ENCODE data around the gene MGST2. TPM values are rescaled to one million over a fixed set of nuclear protein-coding genes. Genes with fewer than 3 reads are reported as not detected.

MGST2 gene
- total and polyA plus RNA-seq, 2 donors from 2014 or later, result 62.8 to 168 TPM

GRCh38 chr4:139672215-139672614 lies 6.6 kb downstream of the MGST2 start:
- no peaks in the 10 kb centered on the region for H3K27me3 ChIP-seq (ENCODE audit: control insufficient read depth, insufficient read depth, low read length)
- H3K4me3 ChIP-seq (ENCODE audit: low read length in 3 of 3), result no peak overlapping the region
- H3K27ac ChIP-seq (ENCODE audit: low read depth in 2 of 2, low read length in 2 of 2), result no peak overlapping the region
- no peak overlapping the region for H3K9ac ChIP-seq (ENCODE audit: low read length in 3 of 3)
- TF ChIP-seq, protein P1, sequence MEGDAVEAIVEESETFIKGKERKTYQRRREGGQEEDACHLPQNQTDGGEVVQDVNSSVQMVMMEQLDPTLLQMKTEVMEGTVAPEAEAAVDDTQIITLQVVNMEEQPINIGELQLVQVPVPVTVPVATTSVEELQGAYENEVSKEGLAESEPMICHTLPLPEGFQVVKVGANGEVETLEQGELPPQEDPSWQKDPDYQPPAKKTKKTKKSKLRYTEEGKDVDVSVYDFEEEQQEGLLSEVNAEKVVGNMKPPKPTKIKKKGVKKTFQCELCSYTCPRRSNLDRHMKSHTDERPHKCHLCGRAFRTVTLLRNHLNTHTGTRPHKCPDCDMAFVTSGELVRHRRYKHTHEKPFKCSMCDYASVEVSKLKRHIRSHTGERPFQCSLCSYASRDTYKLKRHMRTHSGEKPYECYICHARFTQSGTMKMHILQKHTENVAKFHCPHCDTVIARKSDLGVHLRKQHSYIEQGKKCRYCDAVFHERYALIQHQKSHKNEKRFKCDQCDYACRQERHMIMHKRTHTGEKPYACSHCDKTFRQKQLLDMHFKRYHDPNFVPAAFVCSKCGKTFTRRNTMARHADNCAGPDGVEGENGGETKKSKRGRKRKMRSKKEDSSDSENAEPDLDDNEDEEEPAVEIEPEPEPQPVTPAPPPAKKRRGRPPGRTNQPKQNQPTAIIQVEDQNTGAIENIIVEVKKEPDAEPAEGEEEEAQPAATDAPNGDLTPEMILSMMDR (IDR thresholded peaks at IDR 0.05; ENCODE audit: borderline replicate concordance, extremely low read depth, insufficient read depth), result no peak
- DNase-seq (no peak), FAIRE-seq (no peak)
- peaks cover 0 to 22% (median 8%) of the 10 kb centered on the region in 3 donors for H3K4me1 ChIP-seq (ENCODE audit: control insufficient read depth in 2 of 3, insufficient read depth in 2 of 3, low read depth in 1 of 3, low read length in 3 of 3)
- H3K9me3 ChIP-seq (ENCODE audit: control insufficient read depth in 2 of 3, insufficient read depth in 1 of 3, low read length in 3 of 3), result no peaks in the 10 kb centered on the region
- intact Hi-C loops (cut with DNase I), result no loop called here
- no peaks in the 10 kb centered on the region for H3K36me3 ChIP-seq (ENCODE audit: control insufficient read depth in 2 of 3, insufficient read depth in 3 of 3, low read length in 3 of 3)

DNA sequence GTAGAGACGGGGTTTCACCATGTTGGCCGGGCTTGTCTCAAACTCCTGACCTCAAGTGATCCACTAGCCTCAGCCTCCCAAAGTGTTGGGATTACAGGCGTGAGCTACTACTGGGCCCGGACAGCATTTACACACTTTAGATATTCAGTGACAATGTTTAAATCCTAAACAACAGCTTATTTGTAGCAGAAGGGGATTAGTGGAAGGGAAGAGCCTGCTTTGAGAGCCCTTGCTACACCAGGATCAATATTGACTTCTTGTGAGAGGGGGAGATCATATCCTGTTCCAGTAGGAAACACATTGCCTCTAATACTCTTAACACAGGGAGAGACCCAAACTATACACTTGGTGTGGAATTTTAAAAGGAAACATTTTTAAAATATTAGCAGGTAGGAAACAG lies 7.1 kb downstream of the MGST2 start:
- Histone ChIP-seq H3K4me1 (ENCODE audit: control insufficient read depth in 2 of 3, insufficient read depth in 2 of 3, low read depth in 1 of 3, low read length in 3 of 3) (peaks cover 0 to 19% (median 7%) of the 10 kb centered on the region in 3 donors), H3K4me3 (ENCODE audit: low read length in 3 of 3) (no peak overlapping the region), H3K9ac (ENCODE audit: low read length in 3 of 3) (no peak overlapping the region), H3K27ac (ENCODE audit: low read depth in 2 of 2, low read length in 2 of 2) (no peak overlapping the region), H3K9me3 (ENCODE audit: control insufficient read depth in 2 of 3, insufficient read depth in 1 of 3, low read length in 3 of 3) (no peaks in the 10 kb centered on the region), H3K36me3 (ENCODE audit: control insufficient read depth in 2 of 3, insufficient read depth in 3 of 3, low read length in 3 of 3) (no peaks in the 10 kb centered on the region), H3K27me3 (ENCODE audit: control insufficient read depth, insufficient read depth, low read length) (no peaks in the 10 kb centered on the region)
- intact Hi-C loops (cut with DNase I), result no loop called here
- FAIRE-seq (no peak), DNase-seq (no peak)
- TF ChIP-seq, protein P1 (IDR thresholded peaks at IDR 0.05; ENCODE audit: borderline replicate concordance, extremely low read depth, insufficient read depth), result no peak

GRCh38 chr4:139674875-139675550 lies 9.4 kb downstream of the MGST2 start:
- Histone ChIP-seq H3K4me1 (ENCODE audit: control insufficient read depth in 2 of 3, insufficient read depth in 2 of 3, low read depth in 1 of 3, low read length in 3 of 3) (peaks cover 0 to 4% (median 0%) of the 10 kb centered on the region in 3 donors), H3K9me3 (ENCODE audit: control insufficient read depth in 2 of 3, insufficient read depth in 1 of 3, low read length in 3 of 3) (no peaks in the 10 kb centered on the region), H3K36me3 (ENCODE audit: control insufficient read depth in 2 of 3, insufficient read depth in 3 of 3, low read length in 3 of 3) (peaks cover 0 to 14% (median 5%) of the 10 kb centered on the region in 3 donors), H3K27ac (ENCODE audit: low read depth in 2 of 2, low read length in 2 of 2) (no peak overlapping the region), H3K4me3 (ENCODE audit: low read length in 3 of 3) (no peak overlapping the region), H3K9ac (ENCODE audit: low read length in 3 of 3) (no peak overlapping the region), H3K27me3 (ENCODE audit: control insufficient read depth, insufficient read depth, low read length) (no peaks in the 10 kb centered on the region)
- DNase-seq, result no peak
- no peak for FAIRE-seq
- TF ChIP-seq, protein P1 (IDR thresholded peaks at IDR 0.05; ENCODE audit: borderline replicate concordance, extremely low read depth, insufficient read depth), result no peak
- intact Hi-C loops (cut with DNase I), result no loop called here
